ENCODE data around the gene DNAH5.
"Not testable (repeated sequence)": the region's sequence is repeated elsewhere in the genome, so short reads cannot be mapped to it uniquely, and the experiment has no call there.

DNAH5 gene

GRCh38 chr5:13944560-13945199 is at the start of gene DNAH5:
TSS of gene DNAH5 (minus strand) at chr5:13944688. CDS start at chr5:13944438, 250 bp downstream.
- no peak for DNase-seq
- H3K4me3 Mint-ChIP-seq, result no peak within 1 kb of the TSS
- H3K27ac Mint-ChIP-seq, result no peak within 1 kb of the TSS
- peaks cover 7% of the 10 kb centered on the region for H3K27me3 Mint-ChIP-seq
- no peak for ATAC-seq
- H3K9me3 Mint-ChIP-seq, result no peaks in the 10 kb centered on the region
- H3K4me1 Mint-ChIP-seq, result no peaks in the 10 kb centered on the region

- H3K27me3 Mint-ChIP-seq, result peaks cover 28% of the 10 kb centered on the region
Observed at GRCh38 chr5:13993926-13994325, 49.4 kb upstream of the DNAH5 start.

DNA sequence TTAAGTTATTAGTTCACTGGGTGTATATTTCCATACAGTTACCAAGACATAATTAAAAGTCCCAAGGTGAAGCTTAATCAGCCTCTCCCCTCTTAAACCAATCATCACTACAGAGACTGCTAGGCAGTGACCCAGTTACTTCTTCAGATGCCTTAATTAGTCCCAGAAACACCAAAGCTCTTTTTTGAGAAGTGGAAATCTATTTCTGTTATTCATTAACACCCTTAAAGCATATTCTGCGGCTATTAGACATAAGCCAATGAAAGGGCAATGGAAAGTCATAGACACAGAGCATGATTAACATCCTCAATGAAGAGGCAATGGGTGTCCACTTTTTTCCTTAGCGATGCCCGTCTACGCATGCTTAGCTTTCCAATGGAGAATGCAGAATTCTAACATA is 48.3 kb upstream of the DNAH5 start:
- ATAC-seq (no peak), DNase-seq (no peak)
- Mint-ChIP-seq H3K27ac (no peak overlapping the region), H3K4me3 (no peak overlapping the region), H3K4me1 (no peaks in the 10 kb centered on the region), H3K27me3 (peaks cover 28% of the 10 kb centered on the region), H3K9me3 (peaks cover 6 to 10% of the 10 kb centered on the region in 2 donors)

More at GRCh38 chr5:13993926-13994325, 49.4 kb upstream of the DNAH5 start:
- no peak for ATAC-seq
- Mint-ChIP-seq H3K27ac (no peak overlapping the region), H3K4me1 (no peaks in the 10 kb centered on the region), H3K4me3 (no peak overlapping the region), H3K9me3 (peaks cover 6 to 11% of the 10 kb centered on the region in 2 donors)
- no peak for DNase-seq

GRCh38 chr5:13991365-13991764 is 46.9 kb upstream of the DNAH5 start:
- H3K4me3 Mint-ChIP-seq, result no peak overlapping the region
- no peaks in the 10 kb centered on the region for H3K9me3 Mint-ChIP-seq
- ATAC-seq (no peak), DNase-seq (no peak)
- H3K27me3 Mint-ChIP-seq, result peaks cover 28% of the 10 kb centered on the region
- H3K27ac Mint-ChIP-seq, result no peak overlapping the region
- H3K4me1 Mint-ChIP-seq, result no peaks in the 10 kb centered on the region

- Mint-ChIP-seq H3K27ac (no peak overlapping the region), H3K4me1 (no peaks in the 10 kb centered on the region), H3K27me3 (peaks cover 28% of the 10 kb centered on the region), H3K4me3 (no peak overlapping the region), H3K9me3 (no peaks in the 10 kb centered on the region)
- ATAC-seq, result no peak
- no peak for DNase-seq
Observed at GRCh38 chr5:13990896-13991295, 46.4 kb upstream of the DNAH5 start.

- ATAC-seq (no peak), DNase-seq (no peak)
- Mint-ChIP-seq H3K27me3 (peaks cover 28% of the 10 kb centered on the region), H3K27ac (no peak overlapping the region), H3K4me1 (no peaks in the 10 kb centered on the region), H3K4me3 (no peak overlapping the region), H3K9me3 (no peaks in the 10 kb centered on the region)
Observed at GRCh38 chr5:13989832-13990231, 45.3 kb upstream of the DNAH5 start.

- H3K27me3 Mint-ChIP-seq, result peaks cover 18% of the 10 kb centered on the region
- DNase-seq (no peak), ATAC-seq (no peak)
- no peak overlapping the region for H3K4me3 Mint-ChIP-seq
- no peak overlapping the region for H3K27ac Mint-ChIP-seq
- no peaks in the 10 kb centered on the region for H3K9me3 Mint-ChIP-seq
- H3K4me1 Mint-ChIP-seq, result no peaks in the 10 kb centered on the region
Observed at GRCh38 chr5:13987843-13988464, 43.5 kb upstream of the DNAH5 start.

GRCh38 chr5:13985731-13986418 is 41.4 kb upstream of the DNAH5 start:
- peaks cover 17% of the 10 kb centered on the region for H3K27me3 Mint-ChIP-seq
- no peak for ATAC-seq

GRCh38 chr5:13984888-13985287 is 40.4 kb upstream of the DNAH5 start:
- H3K9me3 Mint-ChIP-seq, ATAC-seq, H3K4me1 Mint-ChIP-seq, H3K27ac Mint-ChIP-seq, H3K4me3 Mint-ChIP-seq, DNase-seq: not testable (repeated sequence)
- H3K27me3 Mint-ChIP-seq, result peaks cover 17% of the 10 kb centered on the region

More at GRCh38 chr5:13985731-13986418, 41.4 kb upstream of the DNAH5 start:
- Mint-ChIP-seq H3K27ac (no peak overlapping the region), H3K4me1 (no peaks in the 10 kb centered on the region), H3K9me3 (peaks cover 0 to 2% of the 10 kb centered on the region in 2 donors), H3K4me3 (no peak overlapping the region)
- DNase-seq, result no peak

DNA sequence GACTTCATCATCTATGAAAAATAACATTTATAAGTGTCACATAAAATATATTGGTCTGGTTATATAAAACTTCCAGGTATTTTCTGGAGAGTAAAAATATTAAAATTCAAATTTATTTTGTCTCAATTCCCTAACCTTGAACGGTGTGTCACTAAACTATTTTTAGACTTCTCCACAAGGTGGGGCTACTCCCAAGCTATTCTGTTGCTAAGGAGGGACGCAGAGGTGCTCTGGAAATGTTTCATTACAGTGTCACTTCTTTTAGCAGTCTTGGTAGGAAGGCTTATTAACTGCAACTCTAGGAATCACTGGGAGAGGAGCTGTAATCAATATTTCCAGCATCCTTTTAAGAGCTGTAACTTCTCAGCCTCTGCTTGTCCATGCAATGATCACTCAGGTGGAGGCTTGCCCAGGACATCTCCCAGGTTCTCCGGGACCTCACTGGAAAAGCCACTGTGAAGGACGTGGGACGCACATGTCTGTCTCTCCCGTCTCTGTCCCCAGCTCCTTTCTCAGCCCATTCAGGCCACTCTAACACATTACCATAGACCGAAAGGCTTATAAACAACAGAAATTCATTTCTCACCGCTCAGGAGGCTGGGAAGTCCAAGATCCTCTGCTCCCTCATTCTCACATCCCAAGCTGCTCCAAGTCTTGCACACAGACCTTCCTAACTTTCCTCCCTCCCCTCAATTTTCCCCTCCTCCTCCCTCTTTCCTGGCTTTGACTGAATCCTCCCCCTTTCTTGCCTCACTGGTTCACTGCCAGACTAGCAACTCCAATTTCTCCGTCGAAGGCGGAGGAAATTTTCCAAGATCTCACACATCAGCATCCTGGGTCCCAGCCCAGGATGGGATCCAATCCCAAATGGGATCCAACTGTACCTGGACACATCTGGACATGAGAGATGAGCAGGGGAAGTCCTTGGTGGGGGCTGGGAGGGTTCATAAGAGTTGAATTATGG is 32.7 kb upstream of the DNAH5 start:
- Mint-ChIP-seq H3K27ac (no peak overlapping the region), H3K4me1 (no peaks in the 10 kb centered on the region), H3K4me3 (no peak overlapping the region), H3K27me3 (peaks cover 20% of the 10 kb centered on the region), H3K9me3 (peaks cover 7 to 9% of the 10 kb centered on the region in 2 donors)
- ATAC-seq (peak; percentile 42), DNase-seq (no peak)

GRCh38 chr5:13976223-13976622 is 31.7 kb upstream of the DNAH5 start:
- peaks cover 27% of the 10 kb centered on the region for H3K27me3 Mint-ChIP-seq
- ATAC-seq (no peak), DNase-seq (no peak)
- H3K4me3 Mint-ChIP-seq, result no peak overlapping the region
- peaks cover 7 to 9% of the 10 kb centered on the region in 2 donors for H3K9me3 Mint-ChIP-seq
- H3K4me1 Mint-ChIP-seq, result no peaks in the 10 kb centered on the region
- no peak overlapping the region for H3K27ac Mint-ChIP-seq

GRCh38 chr5:13975246-13975645 is 30.8 kb upstream of the DNAH5 start:
- Mint-ChIP-seq H3K27ac (no peak overlapping the region), H3K9me3 (peaks cover 0 to 4% of the 10 kb centered on the region in 2 donors), H3K4me3 (no peak overlapping the region), H3K4me1 (no peaks in the 10 kb centered on the region), H3K27me3 (peaks cover 22% of the 10 kb centered on the region)
- ATAC-seq, result no peak
- no peak for DNase-seq

DNA sequence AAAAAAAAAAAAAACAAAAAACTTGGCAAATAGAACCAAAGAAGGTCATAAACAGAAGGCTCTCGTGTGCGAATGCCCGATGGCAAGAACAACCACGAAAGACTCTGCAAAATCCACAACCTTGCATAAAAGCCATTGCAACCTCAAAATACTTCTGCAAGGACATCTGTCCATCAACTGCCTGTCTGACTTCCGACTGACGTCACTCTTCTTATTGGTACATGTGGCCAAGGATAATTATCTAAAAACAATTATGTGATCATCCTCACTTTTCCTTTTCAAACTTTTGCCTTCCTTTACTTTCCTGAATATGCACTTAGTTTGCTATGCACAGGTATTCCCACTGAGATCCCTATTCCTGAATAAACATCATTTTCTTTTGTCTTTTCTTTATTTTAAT is 29.2 kb upstream of the DNAH5 start:
- H3K4me1 Mint-ChIP-seq, result no peaks in the 10 kb centered on the region
- peaks cover 7 to 11% of the 10 kb centered on the region in 2 donors for H3K9me3 Mint-ChIP-seq
- ATAC-seq (no peak), DNase-seq (no peak)
- H3K4me3 Mint-ChIP-seq, result no peak overlapping the region
- no peak overlapping the region for H3K27ac Mint-ChIP-seq
- H3K27me3 Mint-ChIP-seq, result peaks cover 18% of the 10 kb centered on the region

DNA sequence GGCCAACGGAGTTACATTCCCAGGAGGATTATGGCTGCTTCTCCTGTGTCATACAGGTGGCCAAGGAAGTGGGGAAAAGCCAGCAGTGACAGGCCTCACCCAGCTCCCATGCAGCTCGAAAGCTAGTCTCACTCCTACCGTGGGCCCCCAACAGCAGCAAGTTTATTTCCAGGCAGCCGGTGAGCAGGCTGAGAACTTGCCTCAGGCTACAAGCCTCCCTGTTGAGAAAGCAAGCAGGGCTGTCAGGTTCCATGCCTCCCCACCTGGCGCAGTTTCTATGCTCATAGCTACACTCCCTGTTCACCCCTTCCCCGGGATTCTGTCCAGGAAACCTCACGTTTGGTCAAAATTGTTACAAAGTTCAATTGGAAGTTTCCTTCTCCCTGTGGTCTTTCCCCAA is 27.5 kb upstream of the DNAH5 start:
- DNase-seq (no peak), ATAC-seq (no peak)
- peaks cover 7 to 13% of the 10 kb centered on the region in 2 donors for H3K9me3 Mint-ChIP-seq
- H3K4me1 Mint-ChIP-seq, result no peaks in the 10 kb centered on the region
- peak overlapping the region in 1 of 2 donors; percentile 59 for H3K27ac Mint-ChIP-seq
- no peak overlapping the region for H3K4me3 Mint-ChIP-seq
- peaks cover 18% of the 10 kb centered on the region for H3K27me3 Mint-ChIP-seq

DNA sequence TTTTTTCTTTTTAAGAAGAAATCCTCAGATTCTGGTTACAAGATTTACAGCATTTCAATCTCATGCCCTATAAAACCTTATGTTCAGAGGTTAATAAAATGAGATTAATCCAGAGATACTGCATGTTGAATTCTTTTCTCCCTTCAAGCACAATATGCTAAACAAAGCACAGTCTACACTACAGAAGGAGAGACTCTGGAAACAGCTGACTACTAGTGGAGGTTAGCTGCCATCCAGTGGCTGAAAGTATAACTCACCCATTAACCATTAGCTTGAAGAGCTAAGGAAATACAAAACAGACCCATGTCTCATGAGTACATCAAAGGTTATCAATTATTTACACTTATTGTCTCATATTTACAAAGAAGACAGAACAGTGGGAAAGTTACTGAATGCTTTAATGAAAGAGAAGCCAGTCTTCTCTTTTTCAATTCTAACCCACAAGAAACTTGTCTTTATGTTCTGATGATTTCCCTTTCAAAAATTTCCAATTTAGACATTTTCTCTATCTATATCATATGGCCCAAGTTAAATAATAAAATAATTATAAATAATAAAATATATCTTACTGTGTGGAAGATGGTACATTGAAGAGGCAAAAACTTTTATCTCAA is 12.7 kb upstream of the DNAH5 start:
- H3K4me1 Mint-ChIP-seq, result no peaks in the 10 kb centered on the region
- no peak overlapping the region for H3K4me3 Mint-ChIP-seq
- no peaks in the 10 kb centered on the region for H3K9me3 Mint-ChIP-seq
- no peak for DNase-seq
- ATAC-seq, result peak; percentile 61
- H3K27ac Mint-ChIP-seq, result no peak overlapping the region
- peaks cover 9% of the 10 kb centered on the region for H3K27me3 Mint-ChIP-seq

Measured in stimulated activated naive CD8-positive, alpha-beta T cell treated with anti-CD3 and anti-CD28 coated beads, Interleukin-15, amount 100 ng/mL, for 72 hours (primary cell).